K562 (cell line): ENCODE data around the gene TFPI. TPM values are rescaled to one million over a fixed set of nuclear protein-coding genes. Genes with fewer than 3 reads are reported as not detected.

Experiments
- ATAC-seq: fragments of 200-7000 bp; cut with Tn5 transposase; 3 replicates; pipeline ENCODE4 v1.9.1; 2020; ENCODE audit warnings: moderate library complexity
- BruUV-seq: library from RNA; stranded (reverse); fragments of 400-500 nt; replicated peaks from 2 replicates; lab custom pipeline; 2021; lab: Mats Ljungman, UMichigan
- CTCF ChIA-PET: fragments of 300-600 bp; formaldehyde crosslinking; extraction: SDS; loops from one replicate; lab custom pipeline; 2021; ENCODE audit warnings: low intra/inter-chr PET ratio; lab: Yijun Ruan, JAX
- POLR2A ChIA-PET: fragments of 300-600, 350-650 bp; sonication (Branson Sonifier 250); formaldehyde crosslinking; extraction: SDS; loops from one replicate; lab custom pipeline; 2021; ENCODE audit warnings: antibody characterized with exemption, inconsistent platforms; lab: Yijun Ruan, JAX
- DNase-seq, 4 experiments: peaks; one replicate each; pipeline versions ENCODE4 v3.0.0 to v3.0.0-alpha.2; 2011 to 2018; ENCODE audit warnings: low spot score in 3 of 4, mixed read lengths in 3 of 4; ENCODE audit errors: extremely low read depth in 1 of 4
- FAIRE-seq: peaks from 2 replicates; lab custom pipeline; 2011; peaks lifted over from hg19 to GRCh38; lab: Jason Lieb, UNC
- H2AFZ ChIP-seq: 2 replicates; pipeline ENCODE4 v1.6.0; 2011; ENCODE audit warnings: low read depth, low read length, control low read depth, inconsistent platforms
- H3K27ac ChIP-seq: fragments of 200-600 bp; 3 replicates; pipeline ENCODE4 v1.8.0; 2011; ENCODE audit warnings: low read depth, mild to moderate bottlenecking, control low read depth, inconsistent platforms, low read length, moderate library complexity, mixed read lengths; ENCODE audit errors: extremely low read depth
- H3K27me3 ChIP-seq, 2 experiments: fragments of 300-600 bp in 1 of 2; 2 replicates in 1 of 2; 3 replicates in 1 of 2; pipeline versions ENCODE4 v1.6.0 to v1.8.0; 2011; ENCODE audit warnings: inconsistent platforms in 2 of 2, low read length in 2 of 2, mild to moderate bottlenecking in 1 of 2, mixed read lengths in 1 of 2, moderate library complexity in 1 of 2; ENCODE audit not compliant: control insufficient read depth in 2 of 2, insufficient read depth in 2 of 2
- H3K36me3 ChIP-seq: fragments of 300-600 bp; 3 replicates; pipeline ENCODE4 v1.8.0; 2011; ENCODE audit warnings: mild to moderate bottlenecking, low read length, inconsistent platforms; ENCODE audit not compliant: control insufficient read depth, insufficient read depth
- H3K4me1 ChIP-seq, 2 experiments: fragments of 200-600 bp in 1 of 2; replicated peaks in 1 of 2; 2 replicates in 1 of 2; 3 replicates in 1 of 2; pipeline versions ENCODE4 v1.5.1 to v1.8.0; 2011; ENCODE audit warnings: inconsistent platforms in 2 of 2, low read length in 2 of 2, mild to moderate bottlenecking in 1 of 2, mixed read lengths in 1 of 2, moderate library complexity in 1 of 2; ENCODE audit not compliant: control insufficient read depth in 2 of 2, insufficient read depth in 2 of 2
- H3K4me2 ChIP-seq: 2 replicates; pipeline ENCODE4 v1.6.1; 2011; ENCODE audit warnings: low read length, control low read depth, inconsistent platforms, mixed read lengths; ENCODE audit not compliant: insufficient read depth
- H3K4me3 ChIP-seq: fragments of 200-600 bp; sonication (generic), shearing (Covaris generic); 2 replicates; pipeline ENCODE4 v1.5.1; 2016; ENCODE audit warnings: control low read depth, inconsistent platforms
- H3K79me2 ChIP-seq: fragments of 200-600 bp; 3 replicates; pipeline ENCODE4 v1.8.0; 2011; ENCODE audit warnings: low read length, inconsistent platforms; ENCODE audit not compliant: control insufficient read depth, insufficient read depth
- H3K9ac ChIP-seq, 2 experiments: 2 replicates each; pipeline versions ENCODE4 v1.6.0 to v1.6.1; 2011; ENCODE audit warnings: low read depth in 2 of 2, low read length in 2 of 2, control low read depth in 1 of 2, inconsistent platforms in 1 of 2, mild to moderate bottlenecking in 1 of 2, mixed read lengths in 1 of 2; ENCODE audit not compliant: insufficient read depth in 1 of 2
- H3K9me1 ChIP-seq: one replicate; pipeline ENCODE4 v1.6.0; 2011; ENCODE audit warnings: inconsistent platforms, mild to moderate bottlenecking, low read length, moderate library complexity; ENCODE audit not compliant: control insufficient read depth, insufficient read depth
- H3K9me3 ChIP-seq: replicated peaks from 2 replicates; pipeline ENCODE4 v1.5.1; 2011; ENCODE audit warnings: low read depth, low read length, inconsistent platforms; ENCODE audit not compliant: control insufficient read depth, insufficient read depth
- H4K20me1 ChIP-seq: replicated peaks from 2 replicates; pipeline ENCODE4 v1.6.1; 2011; ENCODE audit warnings: low read length, inconsistent platforms, mixed read lengths; ENCODE audit not compliant: control insufficient read depth, insufficient read depth
- ARHGAP35 ChIP-seq: fragments of 450-650 bp; IDR thresholded peaks from 2 replicates; pipeline ENCODE4 v1.6.1; 2018; ENCODE audit not compliant: partially characterized antibody
- BHLHE40 ChIP-seq: IDR thresholded peaks from 2 replicates; pipeline ENCODE4 v1.6.1; 2011; ENCODE audit warnings: low read length, improper control_type of control experiment
- ESRRB ChIP-seq: fragments of 250-450 bp; sonication (Bioruptor Pico); IDR thresholded peaks from 2 replicates; pipeline ENCODE4 v1.5.0; 2020; ENCODE audit warnings: mild to moderate bottlenecking, moderate library complexity, borderline replicate concordance
- NFATC3 ChIP-seq: fragments of 450-650 bp; IDR thresholded peaks from 2 replicates; pipeline ENCODE4 v1.6.1; 2017; ENCODE audit warnings: mild to moderate bottlenecking
- NRF1 ChIP-seq, 2 experiments: fragments of 450-650 bp; IDR thresholded peaks in 1 of 2; conservative IDR thresholded peaks in 1 of 2; 2 replicates each; pipeline ENCODE4 v1.6.1; 2014; ENCODE audit warnings: mild to moderate bottlenecking in 2 of 2
- RBM34 ChIP-seq: fragments of 200-400 bp; formaldehyde crosslinking; IDR thresholded peaks from 2 replicates; pipeline ENCODE4 v1.6.1; 2018; ENCODE audit warnings: low read length, borderline replicate concordance; ENCODE audit not compliant: insufficient read depth
- TFAM ChIP-seq: fragments of 250-450 bp; sonication (Bioruptor Pico); conservative IDR thresholded peaks from 2 replicates; pipeline ENCODE4 v1.5.0; 2021; ENCODE audit warnings: mild to moderate bottlenecking, moderate library complexity
- ZNF175 ChIP-seq: fragments of 200-800 bp; sonication (Bioruptor generic); IDR thresholded peaks from 2 replicates; pipeline ENCODE4 v1.6.1; 2016; ENCODE audit warnings: low read depth, mild to moderate bottlenecking, missing genetic modification characterization, missing compliant biosample characterization
- ZNF778 ChIP-seq: fragments of 450-650 bp; formaldehyde crosslinking; IDR thresholded peaks from 2 replicates; pipeline ENCODE4 v1.4.0; 2020; ENCODE audit warnings: mild to moderate bottlenecking, moderate library complexity
- WGBS: fragments of 100-300 bp; shearing (Covaris generic); methylation state at CpG from one replicate; pipeline ENCODE4 v1.1.6; 2016; ENCODE audit warnings: low coverage, mixed read lengths; ENCODE audit not compliant: insufficient coverage; ENCODE audit errors: missing lambda C conversion rate; 5-methylcytosine and 5-hydroxymethylcytosine counted together
- in situ Hi-C: fragments of 300-500 bp; cut with MboI; formaldehyde crosslinking; loops from 4 replicates; pipeline ENCODE4 v1.15.0; 2018; ENCODE audit warnings: inconsistent platforms, mixed read lengths
- intact Hi-C: fragments of 100-400 bp; cut with micrococcal nuclease; formaldehyde crosslinking; loops from 2 replicates; pipeline ENCODE4 v1.14.2; 2022
- polyA plus RNA-seq, 8 experiments: library from polyadenylated mRNA; depleted of rRNA in 4 of 8; stranded (reverse) in 5 of 8; unstranded in 3 of 8; fragments of >200 nt; fragmentation: Nextera tagmentation in 2 of 8; fragmentation: Illumina TruSeq in 1 of 8; extraction: Ambion mirVana in 2 of 8; extraction: Trizol in 1 of 8; gene quantifications; 2 replicates each; pipeline versions ENCODE4 v1.2.1 to v1.2.3, GENCODE V29; 2011 to 2014; ENCODE audit warnings: inconsistent platforms in 1 of 8, missing spikeins in 1 of 8
- total RNA-seq, 7 experiments: library from RNA; depleted of rRNA in 6 of 7; stranded (reverse); fragments of >200 nt in 6 of 7; fragmentation: Illumina TruSeq in 2 of 7; extraction: Trizol in 2 of 7; gene quantifications; 2 replicates each; pipeline versions ENCODE4 v1.2.1 to v1.2.3, GENCODE V29; 2011 to 2021; ENCODE audit warnings: low replicate concordance in 1 of 7
- TF ChIP-seq, protein P1 (sequence below): fragments of 450-650 bp; formaldehyde crosslinking; IDR thresholded peaks from 2 replicates; pipeline ENCODE4 v1.4.0; 2020; ENCODE audit warnings: mild to moderate bottlenecking, mixed read lengths
- TF ChIP-seq, protein P2 (sequence below), 2 experiments: fragments of 150-350 bp in 1 of 2; IDR thresholded peaks; 2 replicates each; pipeline ENCODE4 v1.6.1; 2012 to 2016; ENCODE audit warnings: low read depth in 2 of 2, low read length in 2 of 2, mild to moderate bottlenecking in 1 of 2, moderate library complexity in 1 of 2

TFPI gene
- total and polyA plus RNA-seq, 9 of the 15 experiments (the other 6 are each of a cell fraction or from before 2014, with no cell fraction given), result 53.5 to 219 (median 100) TPM

DNA sequence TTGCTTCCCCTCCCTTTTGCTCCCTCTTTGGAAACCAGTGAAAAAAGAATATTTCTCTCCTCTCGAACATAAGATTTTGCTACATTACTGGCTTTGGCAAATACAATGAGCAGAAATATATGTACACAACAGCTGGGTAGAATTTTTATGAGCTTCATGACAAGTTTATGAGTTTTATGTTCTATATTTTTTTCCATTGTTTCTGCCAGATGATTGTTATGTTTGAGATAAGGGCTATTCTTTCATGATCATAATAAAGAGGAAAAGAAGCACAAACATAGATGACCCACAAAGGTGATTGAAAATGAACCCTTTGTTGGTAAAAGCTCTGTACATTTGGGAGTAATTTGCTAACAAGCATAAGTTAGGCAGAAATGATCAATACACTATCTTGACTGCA is 14.8 kb upstream of the TFPI start:
- no peak for ATAC-seq
- in situ Hi-C loops (no loop called here), intact Hi-C loops (no loop called here)
- H3K4me1 ChIP-seq, result no peaks in the 10 kb centered on the region
- TF ChIP-seq ZNF778, result no peak
- no peak for TF ChIP-seq TFAM (CRISPR knock-in tag)
- no peak for TF ChIP-seq ESRRB
- no peak for TF ChIP-seq BHLHE40
- TF ChIP-seq, protein P1, sequence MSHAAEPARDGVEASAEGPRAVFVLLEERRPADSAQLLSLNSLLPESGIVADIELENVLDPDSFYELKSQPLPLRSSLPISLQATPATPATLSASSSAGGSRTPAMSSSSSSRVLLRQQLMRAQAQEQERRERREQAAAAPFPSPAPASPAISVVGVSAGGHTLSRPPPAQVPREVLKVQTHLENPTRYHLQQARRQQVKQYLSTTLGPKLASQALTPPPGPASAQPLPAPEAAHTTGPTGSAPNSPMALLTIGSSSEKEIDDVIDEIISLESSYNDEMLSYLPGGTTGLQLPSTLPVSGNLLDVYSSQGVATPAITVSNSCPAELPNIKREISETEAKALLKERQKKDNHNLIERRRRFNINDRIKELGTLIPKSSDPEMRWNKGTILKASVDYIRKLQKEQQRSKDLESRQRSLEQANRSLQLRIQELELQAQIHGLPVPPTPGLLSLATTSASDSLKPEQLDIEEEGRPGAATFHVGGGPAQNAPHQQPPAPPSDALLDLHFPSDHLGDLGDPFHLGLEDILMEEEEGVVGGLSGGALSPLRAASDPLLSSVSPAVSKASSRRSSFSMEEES (CRISPR knock-in tag), result no peak
- TF ChIP-seq ZNF175 (CRISPR knock-in tag), result no peak
- TF ChIP-seq, protein P2, sequence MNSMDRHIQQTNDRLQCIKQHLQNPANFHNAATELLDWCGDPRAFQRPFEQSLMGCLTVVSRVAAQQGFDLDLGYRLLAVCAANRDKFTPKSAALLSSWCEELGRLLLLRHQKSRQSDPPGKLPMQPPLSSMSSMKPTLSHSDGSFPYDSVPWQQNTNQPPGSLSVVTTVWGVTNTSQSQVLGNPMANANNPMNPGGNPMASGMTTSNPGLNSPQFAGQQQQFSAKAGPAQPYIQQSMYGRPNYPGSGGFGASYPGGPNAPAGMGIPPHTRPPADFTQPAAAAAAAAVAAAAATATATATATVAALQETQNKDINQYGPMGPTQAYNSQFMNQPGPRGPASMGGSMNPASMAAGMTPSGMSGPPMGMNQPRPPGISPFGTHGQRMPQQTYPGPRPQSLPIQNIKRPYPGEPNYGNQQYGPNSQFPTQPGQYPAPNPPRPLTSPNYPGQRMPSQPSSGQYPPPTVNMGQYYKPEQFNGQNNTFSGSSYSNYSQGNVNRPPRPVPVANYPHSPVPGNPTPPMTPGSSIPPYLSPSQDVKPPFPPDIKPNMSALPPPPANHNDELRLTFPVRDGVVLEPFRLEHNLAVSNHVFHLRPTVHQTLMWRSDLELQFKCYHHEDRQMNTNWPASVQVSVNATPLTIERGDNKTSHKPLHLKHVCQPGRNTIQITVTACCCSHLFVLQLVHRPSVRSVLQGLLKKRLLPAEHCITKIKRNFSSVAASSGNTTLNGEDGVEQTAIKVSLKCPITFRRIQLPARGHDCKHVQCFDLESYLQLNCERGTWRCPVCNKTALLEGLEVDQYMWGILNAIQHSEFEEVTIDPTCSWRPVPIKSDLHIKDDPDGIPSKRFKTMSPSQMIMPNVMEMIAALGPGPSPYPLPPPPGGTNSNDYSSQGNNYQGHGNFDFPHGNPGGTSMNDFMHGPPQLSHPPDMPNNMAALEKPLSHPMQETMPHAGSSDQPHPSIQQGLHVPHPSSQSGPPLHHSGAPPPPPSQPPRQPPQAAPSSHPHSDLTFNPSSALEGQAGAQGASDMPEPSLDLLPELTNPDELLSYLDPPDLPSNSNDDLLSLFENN (IDR thresholded peaks at IDR 0.05; ENCODE audit: low read depth in 2 of 2, low read length in 2 of 2), result no peak
- no peak for TF ChIP-seq ARHGAP35
- no peak for TF ChIP-seq RBM34
- no peak for TF ChIP-seq NRF1 (conservative IDR thresholded peaks at IDR 0.05 in 1 of 2, IDR thresholded peaks at IDR 0.05 in 1 of 2)
- TF ChIP-seq NFATC3, result no peak
- H3K27ac ChIP-seq, result no peak overlapping the region
- DNase-seq, result no peak
- no peaks in the 10 kb centered on the region for H3K9me1 ChIP-seq
- 0 out of 2 replicates have a peak overlapping the region, but pooled peaks have one; percentile 9 for H2AFZ ChIP-seq
- no TSS peak for BruUV-seq
- CTCF ChIA-PET, result no interaction called here
- POLR2A ChIA-PET, result no interaction called here
- no peak overlapping the region for H3K4me2 ChIP-seq
- H3K27me3 ChIP-seq, result no peaks in the 10 kb centered on the region; a peak in 1 of 5 replicates
- no peak overlapping the region for H3K4me3 ChIP-seq
- H3K36me3 ChIP-seq, result no peaks in the 10 kb centered on the region
- 46% methylated on average over 1 of the region's 1 CpG for WGBS
- no peaks in the 10 kb centered on the region for H3K79me2 ChIP-seq
- no peaks in the 10 kb centered on the region for H4K20me1 ChIP-seq
- H3K9ac ChIP-seq, result no peak overlapping the region
- FAIRE-seq, result no peak
- no peaks in the 10 kb centered on the region for H3K9me3 ChIP-seq
